H1 (cell line): ENCODE data around the gene PSD. TPM values are rescaled to one million over a fixed set of nuclear protein-coding genes. Genes with fewer than 3 reads are reported as not detected.

Source experiments
- CBX8 ChIP-seq: fragments of 300-800, 300-1000 bp; sonication (generic); IDR thresholded peaks from 2 replicates; pipeline ENCODE4 v1.7.1; 2016; ENCODE audit warnings: low read depth, low read length, borderline replicate concordance
- CTBP2 ChIP-seq: IDR thresholded peaks from 2 replicates; pipeline ENCODE4 v1.7.0; 2011; ENCODE audit warnings: borderline replicate concordance, mild to moderate bottlenecking, moderate library complexity, mixed read lengths, low read length; ENCODE audit not compliant: insufficient read depth, insufficient read length
- EZH2 ChIP-seq: fragments of 200-600 bp; sonication (generic); IDR thresholded peaks from 2 replicates; pipeline ENCODE4 v1.7.1; 2012; ENCODE audit warnings: low read depth, mild to moderate bottlenecking, moderate library complexity, low read length, inconsistent platforms; ENCODE audit not compliant: severe bottlenecking
- FOSL1 ChIP-seq: IDR thresholded peaks from 2 replicates; pipeline ENCODE4 v1.6.1; 2011; ENCODE audit warnings: mild to moderate bottlenecking, low read depth, low read length, moderate library complexity; ENCODE audit not compliant: insufficient read depth
- RBBP5 ChIP-seq: IDR thresholded peaks from 2 replicates; pipeline ENCODE4 v1.7.1; 2012; ENCODE audit warnings: low read depth, mild to moderate bottlenecking, inconsistent platforms, low read length, moderate library complexity, borderline replicate concordance
- RFX5 ChIP-seq: IDR thresholded peaks from 2 replicates; pipeline ENCODE4 v1.6.1; 2011; ENCODE audit warnings: low read depth, low read length, improper control_type of control experiment, borderline replicate concordance
- SIRT6 ChIP-seq: IDR thresholded peaks from one replicate; pipeline ENCODE4 v1.7.1; 2012; ENCODE audit warnings: low read length, inconsistent platforms
- SP2 ChIP-seq: IDR thresholded peaks from 2 replicates; pipeline ENCODE4 v1.6.1; 2012; ENCODE audit warnings: mild to moderate bottlenecking, low read length, inconsistent platforms
- SRF ChIP-seq: IDR thresholded peaks from 2 replicates; pipeline ENCODE4 v1.6.1; 2011; ENCODE audit warnings: mild to moderate bottlenecking, low read depth, low read length, moderate library complexity
- TAF7 ChIP-seq: optimal IDR thresholded peaks from 2 replicates; pipeline ENCODE3; 2011; ENCODE audit warnings: low read depth, mild to moderate bottlenecking, inconsistent platforms, low read length, moderate library complexity, borderline replicate concordance
- TEAD4 ChIP-seq: IDR thresholded peaks from 2 replicates; pipeline ENCODE4 v1.6.1; 2012; ENCODE audit warnings: low read depth, low read length, inconsistent platforms, mixed read lengths
- polyA plus RNA-seq, 7 experiments: library from polyadenylated mRNA; depleted of rRNA in 3 of 7; stranded (reverse) in 5 of 7; unstranded in 2 of 7; fragments of >200 nt in 5 of 7; fragments of 200-250 nt in 2 of 7; gene quantifications; 1 replicate in 5 of 7; 2 replicates in 1 of 7; 4 replicates in 1 of 7; pipeline versions ENCODE4 v1.2.1 to v1.2.3, GENCODE V29; 2011 to 2013; ENCODE audit warnings: missing spikeins in 2 of 7, mixed read lengths in 2 of 7
- total RNA-seq: library from RNA; stranded (reverse); fragmentation: NEBNext Ultra II Directional; extraction: Animal tissue kit (Norgen Biotek cat#: 25700); gene quantifications from 2 replicates; pipeline ENCODE4 v1.2.1, GENCODE V29; 2021
- TF ChIP-seq, protein P1 (sequence below): fragments of 300-600 bp; sonication (generic); IDR thresholded peaks from 2 replicates; pipeline ENCODE4 v1.7.1; 2012; ENCODE audit warnings: low read length, moderate library complexity, mild to moderate bottlenecking, inconsistent platforms; ENCODE audit not compliant: insufficient replicate concordance

Gene PSD
- total and polyA plus RNA-seq, 2 of the 8 experiments (the other 6 are each of a cell fraction or from before 2014, with no cell fraction given) = 5.4 to 6.0 TPM

DNA sequence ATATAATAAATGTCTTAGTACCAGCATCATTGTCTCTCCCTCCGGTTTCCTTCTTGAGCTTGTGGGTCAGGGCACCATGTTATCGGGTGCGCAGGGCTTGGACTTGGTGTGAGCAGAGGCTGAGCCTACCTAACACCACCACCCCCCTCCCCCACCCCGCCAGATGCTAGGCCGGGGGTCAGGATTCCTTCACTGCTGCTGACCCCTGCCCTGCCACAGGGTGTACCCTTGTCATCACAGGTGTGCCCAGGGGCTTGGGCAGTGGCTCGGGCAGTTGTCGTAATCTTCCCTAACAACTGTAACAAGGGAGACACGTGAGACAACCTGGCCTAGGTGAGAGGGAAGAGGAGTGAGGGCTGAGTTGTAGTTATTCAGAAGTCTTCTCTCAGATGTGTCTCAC is 35.7 kb downstream of the PSD start (continued):
- TF ChIP-seq, protein P1, sequence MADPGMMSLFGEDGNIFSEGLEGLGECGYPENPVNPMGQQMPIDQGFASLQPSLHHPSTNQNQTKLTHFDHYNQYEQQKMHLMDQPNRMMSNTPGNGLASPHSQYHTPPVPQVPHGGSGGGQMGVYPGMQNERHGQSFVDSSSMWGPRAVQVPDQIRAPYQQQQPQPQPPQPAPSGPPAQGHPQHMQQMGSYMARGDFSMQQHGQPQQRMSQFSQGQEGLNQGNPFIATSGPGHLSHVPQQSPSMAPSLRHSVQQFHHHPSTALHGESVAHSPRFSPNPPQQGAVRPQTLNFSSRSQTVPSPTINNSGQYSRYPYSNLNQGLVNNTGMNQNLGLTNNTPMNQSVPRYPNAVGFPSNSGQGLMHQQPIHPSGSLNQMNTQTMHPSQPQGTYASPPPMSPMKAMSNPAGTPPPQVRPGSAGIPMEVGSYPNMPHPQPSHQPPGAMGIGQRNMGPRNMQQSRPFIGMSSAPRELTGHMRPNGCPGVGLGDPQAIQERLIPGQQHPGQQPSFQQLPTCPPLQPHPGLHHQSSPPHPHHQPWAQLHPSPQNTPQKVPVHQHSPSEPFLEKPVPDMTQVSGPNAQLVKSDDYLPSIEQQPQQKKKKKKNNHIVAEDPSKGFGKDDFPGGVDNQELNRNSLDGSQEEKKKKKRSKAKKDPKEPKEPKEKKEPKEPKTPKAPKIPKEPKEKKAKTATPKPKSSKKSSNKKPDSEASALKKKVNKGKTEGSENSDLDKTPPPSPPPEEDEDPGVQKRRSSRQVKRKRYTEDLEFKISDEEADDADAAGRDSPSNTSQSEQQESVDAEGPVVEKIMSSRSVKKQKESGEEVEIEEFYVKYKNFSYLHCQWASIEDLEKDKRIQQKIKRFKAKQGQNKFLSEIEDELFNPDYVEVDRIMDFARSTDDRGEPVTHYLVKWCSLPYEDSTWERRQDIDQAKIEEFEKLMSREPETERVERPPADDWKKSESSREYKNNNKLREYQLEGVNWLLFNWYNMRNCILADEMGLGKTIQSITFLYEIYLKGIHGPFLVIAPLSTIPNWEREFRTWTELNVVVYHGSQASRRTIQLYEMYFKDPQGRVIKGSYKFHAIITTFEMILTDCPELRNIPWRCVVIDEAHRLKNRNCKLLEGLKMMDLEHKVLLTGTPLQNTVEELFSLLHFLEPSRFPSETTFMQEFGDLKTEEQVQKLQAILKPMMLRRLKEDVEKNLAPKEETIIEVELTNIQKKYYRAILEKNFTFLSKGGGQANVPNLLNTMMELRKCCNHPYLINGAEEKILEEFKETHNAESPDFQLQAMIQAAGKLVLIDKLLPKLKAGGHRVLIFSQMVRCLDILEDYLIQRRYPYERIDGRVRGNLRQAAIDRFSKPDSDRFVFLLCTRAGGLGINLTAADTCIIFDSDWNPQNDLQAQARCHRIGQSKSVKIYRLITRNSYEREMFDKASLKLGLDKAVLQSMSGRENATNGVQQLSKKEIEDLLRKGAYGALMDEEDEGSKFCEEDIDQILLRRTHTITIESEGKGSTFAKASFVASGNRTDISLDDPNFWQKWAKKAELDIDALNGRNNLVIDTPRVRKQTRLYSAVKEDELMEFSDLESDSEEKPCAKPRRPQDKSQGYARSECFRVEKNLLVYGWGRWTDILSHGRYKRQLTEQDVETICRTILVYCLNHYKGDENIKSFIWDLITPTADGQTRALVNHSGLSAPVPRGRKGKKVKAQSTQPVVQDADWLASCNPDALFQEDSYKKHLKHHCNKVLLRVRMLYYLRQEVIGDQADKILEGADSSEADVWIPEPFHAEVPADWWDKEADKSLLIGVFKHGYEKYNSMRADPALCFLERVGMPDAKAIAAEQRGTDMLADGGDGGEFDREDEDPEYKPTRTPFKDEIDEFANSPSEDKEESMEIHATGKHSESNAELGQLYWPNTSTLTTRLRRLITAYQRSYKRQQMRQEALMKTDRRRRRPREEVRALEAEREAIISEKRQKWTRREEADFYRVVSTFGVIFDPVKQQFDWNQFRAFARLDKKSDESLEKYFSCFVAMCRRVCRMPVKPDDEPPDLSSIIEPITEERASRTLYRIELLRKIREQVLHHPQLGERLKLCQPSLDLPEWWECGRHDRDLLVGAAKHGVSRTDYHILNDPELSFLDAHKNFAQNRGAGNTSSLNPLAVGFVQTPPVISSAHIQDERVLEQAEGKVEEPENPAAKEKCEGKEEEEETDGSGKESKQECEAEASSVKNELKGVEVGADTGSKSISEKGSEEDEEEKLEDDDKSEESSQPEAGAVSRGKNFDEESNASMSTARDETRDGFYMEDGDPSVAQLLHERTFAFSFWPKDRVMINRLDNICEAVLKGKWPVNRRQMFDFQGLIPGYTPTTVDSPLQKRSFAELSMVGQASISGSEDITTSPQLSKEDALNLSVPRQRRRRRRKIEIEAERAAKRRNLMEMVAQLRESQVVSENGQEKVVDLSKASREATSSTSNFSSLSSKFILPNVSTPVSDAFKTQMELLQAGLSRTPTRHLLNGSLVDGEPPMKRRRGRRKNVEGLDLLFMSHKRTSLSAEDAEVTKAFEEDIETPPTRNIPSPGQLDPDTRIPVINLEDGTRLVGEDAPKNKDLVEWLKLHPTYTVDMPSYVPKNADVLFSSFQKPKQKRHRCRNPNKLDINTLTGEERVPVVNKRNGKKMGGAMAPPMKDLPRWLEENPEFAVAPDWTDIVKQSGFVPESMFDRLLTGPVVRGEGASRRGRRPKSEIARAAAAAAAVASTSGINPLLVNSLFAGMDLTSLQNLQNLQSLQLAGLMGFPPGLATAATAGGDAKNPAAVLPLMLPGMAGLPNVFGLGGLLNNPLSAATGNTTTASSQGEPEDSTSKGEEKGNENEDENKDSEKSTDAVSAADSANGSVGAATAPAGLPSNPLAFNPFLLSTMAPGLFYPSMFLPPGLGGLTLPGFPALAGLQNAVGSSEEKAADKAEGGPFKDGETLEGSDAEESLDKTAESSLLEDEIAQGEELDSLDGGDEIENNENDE = no peak
- no peak for TF ChIP-seq FOSL1
- no peak for TF ChIP-seq SP2
- TF ChIP-seq CBX8 = no peak
- no peak for TF ChIP-seq SRF
- TF ChIP-seq EZH2 = no peak
- TF ChIP-seq RFX5 = no peak
- TF ChIP-seq TEAD4 = no peak
- TF ChIP-seq CTBP2 = no peak
- TF ChIP-seq RBBP5 = no peak
- TF ChIP-seq SIRT6 = no peak
- TF ChIP-seq TAF7 = no peak
